MM.1S (cell line): ENCODE data around the gene CEMIP2.

Experiments
- DNase-seq: peaks from one replicate; pipeline ENCODE4 v3.0.0-alpha.2; 2015
- H2AFZ ChIP-seq: fragments of 300-600 bp; sonication (generic); 2 replicates; pipeline ENCODE4 v1.6.0; 2016; ENCODE audit warnings: antibody characterized with exemption, low read length
- H3F3A ChIP-seq: fragments of 300-600 bp; sonication (generic); 2 replicates; pipeline ENCODE4 v1.6.1; 2016; ENCODE audit warnings: mild to moderate bottlenecking, antibody characterized with exemption, low read length, moderate library complexity, mixed read lengths; ENCODE audit not compliant: insufficient read depth
- H3K27ac ChIP-seq: fragments of 300-600 bp; sonication (generic); 2 replicates; pipeline ENCODE4 v1.5.1; 2016; ENCODE audit warnings: mild to moderate bottlenecking, low read length
- H3K27me3 ChIP-seq: fragments of 300-600 bp; sonication (generic); replicated peaks from 2 replicates; pipeline ENCODE4 v1.6.0; 2016; ENCODE audit warnings: low read length; ENCODE audit not compliant: insufficient read depth
- H3K36me3 ChIP-seq: fragments of 300-600 bp; sonication (generic); replicated peaks from 2 replicates; pipeline ENCODE4 v1.6.1; 2016; ENCODE audit warnings: mild to moderate bottlenecking, low read length, mixed read lengths; ENCODE audit not compliant: insufficient read depth
- H3K4me1 ChIP-seq: fragments of 300-600 bp; sonication (generic); 2 replicates; pipeline ENCODE4 v1.6.1; 2016; ENCODE audit warnings: low read length, mixed read lengths
- H3K4me2 ChIP-seq: fragments of 300-600 bp; sonication (generic); 2 replicates; pipeline ENCODE4 v1.6.0; 2016; ENCODE audit warnings: low read depth, low read length
- H3K4me3 ChIP-seq: fragments of 300-600 bp; sonication (generic); 2 replicates; pipeline ENCODE4 v1.5.1; 2016; ENCODE audit warnings: low read length, mixed read lengths
- H3K79me2 ChIP-seq: fragments of 300-600 bp; sonication (generic); 2 replicates; pipeline ENCODE4 v1.6.1; 2016; ENCODE audit warnings: mixed run types, low read length, mixed read lengths
- H3K9ac ChIP-seq: fragments of 300-600 bp; sonication (generic); 2 replicates; pipeline ENCODE4 v1.6.1; 2016; ENCODE audit warnings: low read length, mixed read lengths
- H3K9me2 ChIP-seq: fragments of 300-600 bp; sonication (generic); replicated peaks from 2 replicates; pipeline ENCODE4 v1.6.1; 2016; ENCODE audit warnings: mild to moderate bottlenecking, low read length, mixed read lengths; ENCODE audit not compliant: insufficient read depth
- H3K9me3 ChIP-seq: fragments of 300-600 bp; sonication (generic); replicated peaks from 2 replicates; pipeline ENCODE4 v1.6.1; 2016; ENCODE audit warnings: mild to moderate bottlenecking, low read length, mixed read lengths; ENCODE audit not compliant: insufficient read depth
- H4K20me1 ChIP-seq: fragments of 300-600 bp; sonication (generic); 2 replicates; pipeline ENCODE4 v1.6.1; 2016; ENCODE audit warnings: mild to moderate bottlenecking, low read length, moderate library complexity, mixed read lengths; ENCODE audit not compliant: insufficient read depth
- EZH2 ChIP-seq: fragments of 300-600 bp; sonication (generic); optimal IDR thresholded peaks from 2 replicates; pipeline ENCODE3; 2017; ENCODE audit warnings: low read depth, mild to moderate bottlenecking, antibody characterized with exemption, low read length, mixed read lengths
- EZH2phosphoT487 ChIP-seq: fragments of 300-600 bp; sonication (generic); IDR thresholded peaks from 2 replicates; pipeline ENCODE4 v1.6.1; 2018; ENCODE audit warnings: antibody characterized with exemption, low read length
- TF ChIP-seq, protein P1 (sequence below): fragments of 300-600 bp; sonication (generic); IDR thresholded peaks from 2 replicates; pipeline ENCODE4 v1.5.1; 2016; ENCODE audit warnings: antibody characterized with exemption, low read length, mixed read lengths

CEMIP2 gene

DNA sequence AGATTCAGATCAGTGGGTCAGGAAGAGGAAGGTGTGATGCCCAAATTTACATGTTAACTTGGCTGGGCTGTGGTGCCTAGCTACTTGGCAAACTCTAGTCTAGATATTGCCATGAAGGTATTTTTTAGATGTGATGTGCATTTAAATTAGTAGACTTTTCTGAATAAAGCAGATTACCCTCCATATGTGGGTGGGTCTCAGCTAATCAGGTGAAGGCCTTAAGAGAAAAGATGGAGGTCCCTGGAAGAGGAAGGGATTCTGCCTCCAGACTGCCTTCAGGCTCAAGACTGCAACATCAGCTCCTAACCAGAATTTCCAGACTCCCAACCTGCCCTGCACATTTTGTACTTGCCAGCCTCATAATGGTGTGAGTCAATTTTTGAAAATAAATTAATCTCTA, 115.8 kb downstream of the CEMIP2 start:
- H3K36me3 ChIP-seq: no peaks in the 10 kb centered on the region
- H3K9me2 ChIP-seq: no peaks in the 10 kb centered on the region
- no peak for TF ChIP-seq EZH2
- TF ChIP-seq, protein P1, sequence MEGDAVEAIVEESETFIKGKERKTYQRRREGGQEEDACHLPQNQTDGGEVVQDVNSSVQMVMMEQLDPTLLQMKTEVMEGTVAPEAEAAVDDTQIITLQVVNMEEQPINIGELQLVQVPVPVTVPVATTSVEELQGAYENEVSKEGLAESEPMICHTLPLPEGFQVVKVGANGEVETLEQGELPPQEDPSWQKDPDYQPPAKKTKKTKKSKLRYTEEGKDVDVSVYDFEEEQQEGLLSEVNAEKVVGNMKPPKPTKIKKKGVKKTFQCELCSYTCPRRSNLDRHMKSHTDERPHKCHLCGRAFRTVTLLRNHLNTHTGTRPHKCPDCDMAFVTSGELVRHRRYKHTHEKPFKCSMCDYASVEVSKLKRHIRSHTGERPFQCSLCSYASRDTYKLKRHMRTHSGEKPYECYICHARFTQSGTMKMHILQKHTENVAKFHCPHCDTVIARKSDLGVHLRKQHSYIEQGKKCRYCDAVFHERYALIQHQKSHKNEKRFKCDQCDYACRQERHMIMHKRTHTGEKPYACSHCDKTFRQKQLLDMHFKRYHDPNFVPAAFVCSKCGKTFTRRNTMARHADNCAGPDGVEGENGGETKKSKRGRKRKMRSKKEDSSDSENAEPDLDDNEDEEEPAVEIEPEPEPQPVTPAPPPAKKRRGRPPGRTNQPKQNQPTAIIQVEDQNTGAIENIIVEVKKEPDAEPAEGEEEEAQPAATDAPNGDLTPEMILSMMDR: no peak
- TF ChIP-seq EZH2phosphoT487: no peak
- H3K79me2 ChIP-seq: no peaks in the 10 kb centered on the region
- no peaks in the 10 kb centered on the region for H3K9me3 ChIP-seq
- H4K20me1 ChIP-seq: no peaks in the 10 kb centered on the region
- H2AFZ ChIP-seq: no peak overlapping the region
- no peaks in the 10 kb centered on the region for H3F3A ChIP-seq
- H3K9ac ChIP-seq: no peak overlapping the region
- no peaks in the 10 kb centered on the region for H3K27me3 ChIP-seq
- no peak overlapping the region for H3K4me2 ChIP-seq
- H3K4me1 ChIP-seq: no peaks in the 10 kb centered on the region
- no peak overlapping the region for H3K4me3 ChIP-seq
- H3K27ac ChIP-seq: no peak overlapping the region
- DNase-seq: no peak

DNA sequence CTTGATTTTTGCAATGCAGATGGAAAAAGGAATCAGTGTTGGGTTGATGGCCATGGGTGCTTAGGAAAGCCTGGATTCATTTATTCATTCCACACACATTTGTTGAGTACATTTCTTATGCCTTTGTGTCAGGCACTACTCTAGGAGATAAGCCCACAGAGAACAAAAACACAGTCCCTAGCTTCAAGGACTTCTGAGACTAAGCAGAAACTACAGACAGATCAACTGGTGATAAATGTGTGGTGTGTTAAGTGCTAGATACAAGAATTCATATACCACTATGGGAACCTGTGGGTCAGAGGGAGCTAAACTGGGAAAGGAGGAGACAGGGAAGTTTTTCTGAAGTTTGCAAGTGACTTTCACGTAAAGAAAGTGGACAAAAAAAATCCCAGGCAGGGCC, 119.9 kb downstream of the CEMIP2 start:
- no peaks in the 10 kb centered on the region for H3K79me2 ChIP-seq
- H3K4me1 ChIP-seq: no peaks in the 10 kb centered on the region
- H3F3A ChIP-seq: no peaks in the 10 kb centered on the region
- H4K20me1 ChIP-seq: no peaks in the 10 kb centered on the region
- no peak overlapping the region for H3K4me3 ChIP-seq
- H3K36me3 ChIP-seq: no peaks in the 10 kb centered on the region
- no peak overlapping the region for H2AFZ ChIP-seq
- TF ChIP-seq EZH2 (no peak), EZH2phosphoT487 (no peak)
- TF ChIP-seq, protein P1: no peak
- H3K9ac ChIP-seq: no peak overlapping the region
- no peak overlapping the region for H3K4me2 ChIP-seq
- no peaks in the 10 kb centered on the region for H3K27me3 ChIP-seq
- no peaks in the 10 kb centered on the region for H3K9me2 ChIP-seq
- DNase-seq: no peak
- H3K9me3 ChIP-seq: no peaks in the 10 kb centered on the region
- H3K27ac ChIP-seq: no peak overlapping the region

DNA sequence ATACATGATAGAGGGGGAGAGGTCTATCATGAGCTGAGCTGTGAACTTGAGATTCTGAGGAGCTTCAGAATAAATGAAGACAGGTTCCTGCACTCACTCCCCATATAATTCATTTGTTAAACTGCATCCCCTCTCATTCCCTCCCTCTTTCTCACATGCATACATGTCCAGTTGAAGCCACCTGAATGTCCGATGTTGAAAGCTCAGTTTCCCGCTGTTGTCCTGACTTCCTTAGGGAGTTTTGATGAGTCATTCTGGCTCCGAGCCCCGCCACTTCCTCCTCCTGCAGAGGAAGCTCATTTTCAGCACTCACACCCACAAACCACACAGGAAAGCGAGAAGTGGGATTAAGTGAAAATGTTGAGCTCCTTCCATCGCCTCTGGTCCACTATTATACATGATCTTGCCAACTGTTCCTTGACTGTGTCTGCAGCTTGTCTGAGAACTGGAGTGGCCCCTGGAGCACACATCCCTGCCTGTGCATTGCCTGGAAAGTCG, 121.2 kb downstream of the CEMIP2 start:
- TF ChIP-seq, protein P1: no peak
- TF ChIP-seq EZH2: no peak
- no peak for TF ChIP-seq EZH2phosphoT487
- Histone ChIP-seq H3K9ac (no peak overlapping the region), H3K79me2 (no peaks in the 10 kb centered on the region), H3K27me3 (no peaks in the 10 kb centered on the region), H3K36me3 (no peaks in the 10 kb centered on the region), H3K27ac (no peak overlapping the region), H3F3A (no peaks in the 10 kb centered on the region), H3K4me2 (no peak overlapping the region), H3K4me3 (no peak overlapping the region), H4K20me1 (no peaks in the 10 kb centered on the region), H3K9me2 (no peaks in the 10 kb centered on the region), H3K9me3 (no peaks in the 10 kb centered on the region), H3K4me1 (no peaks in the 10 kb centered on the region), H2AFZ (no peak overlapping the region)
- DNase-seq: no peak
